22Rv1 (cell line): ENCODE results near the gene IDE.

ENCODE experiments used
- H3K27ac ChIP-seq: fragments of 450-650 bp; 2 replicates; pipeline ENCODE4 v1.5.1; 2017
- CTCF ChIP-seq: fragments of 450-650 bp; IDR thresholded peaks from 2 replicates; pipeline ENCODE4 v1.5.1; 2017; ENCODE audit warnings: mild to moderate bottlenecking
- ZFX ChIP-seq: fragments of 450-650 bp; IDR thresholded peaks from 2 replicates; pipeline ENCODE4 v1.6.1; 2017; ENCODE audit warnings: antibody characterized with exemption, borderline replicate concordance

Gene IDE

GRCh38 chr10:92420546-92421275 is 153.2 kb downstream of the IDE start:
- TF ChIP-seq ZFX, result no peak
- no peak for TF ChIP-seq CTCF
- H3K27ac ChIP-seq, result no peak overlapping the region

GRCh38 chr10:92419740-92420545 is 153.9 kb downstream of the IDE start:
- H3K27ac ChIP-seq, result no peak overlapping the region
- TF ChIP-seq CTCF, result peak; percentile 25
- no peak for TF ChIP-seq ZFX

DNA sequence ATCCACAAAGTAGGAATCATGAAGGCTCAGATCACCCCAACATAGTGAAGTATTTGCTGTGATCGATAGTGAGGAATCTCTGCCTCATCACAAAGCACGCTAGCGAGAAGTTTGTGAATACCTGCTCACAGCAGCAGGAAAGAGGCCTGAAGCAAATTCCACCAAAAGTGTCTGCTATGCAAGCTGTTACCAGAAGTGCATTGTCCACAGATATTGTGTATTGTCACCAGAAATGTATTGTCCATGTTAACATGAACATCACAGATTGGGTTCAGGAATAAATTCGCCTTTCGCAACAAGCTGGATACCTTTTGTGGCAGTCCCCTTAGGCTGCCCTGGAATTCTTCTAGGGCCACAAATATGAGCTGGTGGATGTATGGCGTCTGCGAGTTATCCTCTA is 155.0 kb downstream of the IDE start:
- TF ChIP-seq ZFX, result no peak
- no peak for TF ChIP-seq CTCF
- no peak overlapping the region for H3K27ac ChIP-seq

DNA sequence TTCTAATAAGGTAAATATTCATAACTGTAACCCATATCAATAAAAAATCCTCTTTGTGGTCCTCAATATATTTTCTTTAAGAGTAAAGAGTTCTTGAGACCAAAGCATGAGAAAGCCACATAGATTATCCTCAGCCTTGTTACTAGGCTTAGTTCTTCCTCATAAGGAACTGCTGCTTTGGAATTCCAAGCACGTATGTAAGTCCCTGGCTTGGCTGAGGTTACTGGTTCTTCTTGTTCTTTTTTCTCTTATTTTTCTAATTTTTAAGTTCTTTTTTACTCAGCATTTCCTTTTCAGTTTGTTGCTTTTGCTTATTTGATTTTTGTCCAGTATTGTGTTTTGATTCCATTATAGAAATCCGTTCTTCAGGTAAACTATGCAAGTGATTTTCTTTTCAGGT is 155.7 kb downstream of the IDE start:
- no peak overlapping the region for H3K27ac ChIP-seq
- TF ChIP-seq CTCF (no peak), ZFX (no peak)

GRCh38 chr10:92413519-92413918 is 160.4 kb downstream of the IDE start:
- no peak overlapping the region for H3K27ac ChIP-seq
- no peak for TF ChIP-seq CTCF
- no peak for TF ChIP-seq ZFX

GRCh38 chr10:92413011-92413410 is 160.9 kb downstream of the IDE start:
- no peak overlapping the region for H3K27ac ChIP-seq
- TF ChIP-seq CTCF (no peak), ZFX (no peak)

DNA sequence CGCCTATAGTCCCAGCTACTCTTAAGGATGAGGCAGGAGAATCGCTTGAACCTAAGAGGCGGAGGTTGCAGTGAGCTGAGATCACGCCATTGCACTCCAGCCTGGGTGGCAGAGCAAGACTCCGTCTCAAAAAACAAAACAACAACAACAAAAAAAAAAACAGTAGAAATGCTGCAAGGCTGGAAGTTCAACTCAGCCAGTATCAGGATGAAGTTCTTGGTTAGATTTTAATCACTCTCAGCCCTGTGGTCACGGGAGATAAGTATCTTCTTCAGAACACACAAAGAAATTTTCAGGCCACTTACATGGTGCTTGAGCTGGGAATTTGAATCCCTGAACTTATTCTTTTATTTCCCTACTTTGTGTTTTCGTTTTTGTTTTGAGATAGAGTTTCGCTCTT is 162.5 kb downstream of the IDE start:
- H3K27ac ChIP-seq, result no peak overlapping the region
- TF ChIP-seq CTCF (no peak), ZFX (no peak)
